D721Med (cell line): ENCODE results near the gene IPO9.
"Not testable (repeated sequence)": the region's sequence is repeated elsewhere in the genome, so short reads cannot be mapped to it uniquely, and the experiment has no call there.

Experiments used
- DNase-seq: peaks from one replicate; pipeline ENCODE4 v3.0.0; 2011; ENCODE audit warnings: low spot score; ENCODE audit not compliant: insufficient read length
- FAIRE-seq: peaks from 2 replicates; lab custom pipeline; 2011; peaks lifted over from hg19 to GRCh38; lab: Jason Lieb, UNC
- TF ChIP-seq, protein P1 (sequence below): IDR thresholded peaks from 2 replicates; pipeline ENCODE4 v1.5.1; 2012; ENCODE audit warnings: mild to moderate bottlenecking, control low read depth; ENCODE audit not compliant: insufficient read depth; ENCODE audit errors: missing control alignments

The IPO9 gene

DNA sequence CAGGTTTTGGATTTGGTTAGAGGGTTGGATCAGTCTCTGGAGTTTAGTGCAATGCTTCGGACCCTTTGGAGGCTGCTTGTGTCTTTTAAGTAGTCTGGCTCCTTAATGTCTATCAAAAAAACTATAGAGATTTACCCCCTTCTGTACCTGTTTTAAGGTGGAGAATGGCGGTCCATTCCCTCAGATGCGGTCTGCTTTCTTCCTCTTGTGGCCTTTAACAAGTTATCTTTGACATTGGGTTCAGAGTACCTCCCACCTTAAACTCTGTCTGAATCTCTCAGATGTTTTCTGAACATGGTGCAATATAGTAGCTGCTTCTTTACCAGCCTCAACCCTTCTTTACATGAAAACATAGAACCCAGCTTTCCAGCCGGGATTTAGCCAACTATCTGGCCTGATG lies 2.4 kb downstream of the IPO9 start:
- DNase-seq (no peak), FAIRE-seq (no peak)
- TF ChIP-seq, protein P1, sequence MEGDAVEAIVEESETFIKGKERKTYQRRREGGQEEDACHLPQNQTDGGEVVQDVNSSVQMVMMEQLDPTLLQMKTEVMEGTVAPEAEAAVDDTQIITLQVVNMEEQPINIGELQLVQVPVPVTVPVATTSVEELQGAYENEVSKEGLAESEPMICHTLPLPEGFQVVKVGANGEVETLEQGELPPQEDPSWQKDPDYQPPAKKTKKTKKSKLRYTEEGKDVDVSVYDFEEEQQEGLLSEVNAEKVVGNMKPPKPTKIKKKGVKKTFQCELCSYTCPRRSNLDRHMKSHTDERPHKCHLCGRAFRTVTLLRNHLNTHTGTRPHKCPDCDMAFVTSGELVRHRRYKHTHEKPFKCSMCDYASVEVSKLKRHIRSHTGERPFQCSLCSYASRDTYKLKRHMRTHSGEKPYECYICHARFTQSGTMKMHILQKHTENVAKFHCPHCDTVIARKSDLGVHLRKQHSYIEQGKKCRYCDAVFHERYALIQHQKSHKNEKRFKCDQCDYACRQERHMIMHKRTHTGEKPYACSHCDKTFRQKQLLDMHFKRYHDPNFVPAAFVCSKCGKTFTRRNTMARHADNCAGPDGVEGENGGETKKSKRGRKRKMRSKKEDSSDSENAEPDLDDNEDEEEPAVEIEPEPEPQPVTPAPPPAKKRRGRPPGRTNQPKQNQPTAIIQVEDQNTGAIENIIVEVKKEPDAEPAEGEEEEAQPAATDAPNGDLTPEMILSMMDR: no peak

DNA sequence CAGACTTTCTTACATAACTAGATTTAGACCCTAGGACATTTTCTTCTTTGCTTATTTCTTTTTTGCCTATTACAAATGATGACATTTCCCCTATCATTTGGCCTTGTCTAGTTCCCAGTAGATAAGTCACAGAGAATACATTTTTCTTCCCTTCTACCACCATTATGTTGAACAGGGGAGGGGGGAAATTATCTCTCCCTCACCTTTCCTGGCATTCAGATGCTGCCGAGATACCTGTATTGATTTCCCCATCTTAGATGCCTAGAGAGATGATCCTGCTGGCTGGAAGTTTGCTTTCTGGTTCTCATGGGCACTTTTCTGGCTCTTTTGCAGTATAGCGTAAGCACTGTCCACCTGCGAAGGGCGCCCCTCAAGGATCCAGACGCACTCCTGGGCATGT lies 5.7 kb downstream of the IPO9 start:
- TF ChIP-seq, protein P1: no peak
- DNase-seq (no peak), FAIRE-seq (no peak)

DNA sequence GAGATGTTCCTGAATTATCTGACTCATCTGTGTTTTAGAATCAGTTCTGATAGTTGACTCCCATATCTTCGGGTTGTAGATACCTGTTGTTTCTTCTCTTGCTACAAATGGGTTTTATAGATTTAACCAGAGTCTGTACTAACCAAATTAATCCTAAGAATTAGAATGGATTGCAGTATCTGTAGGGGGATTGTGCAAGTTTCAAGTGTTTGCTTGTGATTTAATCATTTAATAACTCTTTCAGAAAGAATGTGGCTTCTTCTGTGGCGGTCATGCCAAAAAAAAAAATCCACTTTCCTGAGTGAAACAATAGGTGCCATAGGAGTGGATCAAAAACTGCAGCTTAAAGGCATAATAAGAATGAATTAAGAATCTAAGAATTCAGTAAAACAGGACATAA lies 9.4 kb downstream of the IPO9 start:
- peak; percentile 46 for FAIRE-seq
- TF ChIP-seq, protein P1: no peak
- no peak for DNase-seq

DNA sequence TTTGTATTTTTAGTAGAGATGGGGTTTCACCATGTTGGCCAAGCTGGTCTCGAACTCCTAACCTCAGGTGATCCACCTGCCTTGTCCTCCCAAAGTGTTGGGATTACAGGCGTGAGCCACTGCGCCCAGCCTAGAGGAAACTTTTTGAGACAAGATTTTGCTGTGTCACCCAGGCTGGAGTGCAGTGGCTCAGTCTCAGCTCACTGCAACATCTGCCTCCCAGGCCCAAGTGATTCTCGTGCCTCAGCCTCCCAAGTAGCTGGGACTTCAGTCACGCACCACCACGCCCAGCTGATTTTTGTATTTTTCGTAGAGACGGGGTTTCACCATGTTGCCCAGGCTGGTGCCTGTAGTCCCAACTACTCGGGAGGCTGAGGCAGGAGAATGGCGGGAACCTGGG lies 10.1 kb downstream of the IPO9 start:
- DNase-seq, FAIRE-seq: not testable (repeated sequence)

DNA sequence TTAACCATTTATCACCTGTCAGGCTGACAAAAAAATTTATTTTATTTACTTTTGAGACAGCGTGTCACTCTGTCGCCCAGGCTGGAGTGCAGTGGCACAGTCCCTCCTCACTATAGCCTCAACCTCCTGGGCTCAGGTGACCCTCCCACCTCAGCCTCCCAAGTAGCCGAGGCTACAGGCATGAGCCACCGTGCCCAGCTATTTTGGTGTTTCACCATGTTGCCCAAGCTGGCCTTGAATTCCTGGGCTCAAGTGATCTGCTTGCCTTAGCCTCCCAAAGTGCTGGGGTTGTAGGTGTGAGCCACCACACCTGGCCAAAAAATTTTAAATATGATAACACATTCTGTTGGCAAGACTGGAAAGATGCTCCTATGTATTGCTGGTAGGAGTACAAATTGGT lies 11.1 kb downstream of the IPO9 start:
- DNase-seq: no peak
- TF ChIP-seq, protein P1: no peak
- FAIRE-seq: no peak

DNA sequence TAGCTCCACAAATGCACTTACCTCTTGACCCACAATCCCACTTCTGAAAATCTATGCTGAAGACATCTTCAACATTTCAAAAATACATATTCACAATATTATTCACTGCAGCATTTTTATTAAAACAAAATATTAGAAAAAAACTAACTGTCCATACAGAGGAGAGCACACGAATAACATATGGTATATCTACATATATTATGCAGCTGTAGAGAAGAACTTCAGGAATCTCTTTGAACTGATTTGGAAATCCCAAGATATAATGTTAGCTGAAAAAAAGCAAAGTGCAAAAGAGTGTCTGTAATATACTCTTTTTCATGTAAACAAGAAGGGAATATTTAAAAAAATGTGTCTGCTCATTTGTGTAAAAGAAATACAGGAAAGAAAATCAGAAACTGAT lies 11.5 kb downstream of the IPO9 start:
- no peak for FAIRE-seq
- TF ChIP-seq, protein P1: no peak
- DNase-seq: no peak

DNA sequence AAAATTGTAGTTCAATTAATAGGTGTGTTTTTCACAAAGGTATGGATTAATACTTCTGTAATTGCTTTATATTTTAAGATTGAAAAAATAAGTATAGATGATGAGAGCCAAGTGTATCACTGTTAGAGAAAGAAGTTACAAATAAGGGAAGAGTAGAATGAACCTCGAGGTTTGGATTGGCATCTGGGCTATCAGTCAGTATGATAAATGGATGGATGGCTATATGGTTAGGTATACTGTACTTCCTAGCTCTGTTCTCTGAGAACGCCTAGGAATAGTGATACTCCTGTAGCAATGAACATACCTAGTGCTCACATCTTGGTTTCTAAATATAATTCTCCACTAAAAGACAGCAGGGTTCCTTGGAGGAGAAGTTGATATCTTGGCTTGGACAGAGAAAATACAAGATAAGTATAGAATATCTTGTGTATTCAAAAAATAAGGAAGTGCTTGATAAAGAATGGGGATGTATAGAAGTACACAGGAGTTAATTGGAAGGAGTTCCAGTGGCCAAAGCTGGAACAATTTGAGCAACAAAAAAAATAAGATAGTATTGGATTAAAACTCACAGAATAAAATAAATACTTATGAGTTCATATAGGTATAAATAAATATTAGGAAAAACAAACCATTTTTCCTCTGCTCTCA lies 12.4 kb downstream of the IPO9 start:
- DNase-seq: no peak

More for the DNA sequence above, 12.4 kb downstream of the IPO9 start:
- TF ChIP-seq, protein P1: no peak
- FAIRE-seq: peak; percentile 55
